ENCODE measurements around the gene BNC2.

DNA sequence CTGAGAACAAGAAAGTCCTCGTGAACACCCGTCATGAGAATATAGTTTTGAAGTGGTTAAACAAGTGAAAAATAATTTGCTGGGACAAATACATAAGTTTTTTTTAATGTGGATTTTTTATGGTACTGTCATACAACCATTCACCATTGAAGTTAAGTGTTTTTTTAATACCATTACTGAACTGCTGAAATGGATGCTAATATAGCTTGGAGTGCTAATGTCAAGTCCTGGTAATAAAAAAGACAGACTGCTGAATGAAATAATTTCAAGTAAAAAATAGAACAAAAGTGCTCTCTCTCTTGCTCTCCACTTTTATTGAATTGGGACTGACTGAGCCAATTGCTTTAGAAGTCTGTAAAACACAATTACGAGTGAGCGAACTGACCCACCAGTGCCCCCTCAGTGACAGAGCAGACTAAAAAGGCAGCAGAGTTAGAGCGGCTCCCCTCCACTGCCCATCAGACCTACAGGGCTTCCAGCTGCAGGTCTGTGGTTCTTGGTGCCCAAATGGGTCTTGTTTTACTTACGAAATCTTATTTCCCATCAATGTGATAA lies 442.5 kb downstream of the BNC2 start:
- TF ChIP-seq EZH2 (IDR thresholded peaks at IDR 0.05; ENCODE audit: insufficient read depth, poor library complexity, severe bottlenecking) (no peak), EZH2phosphoT487 (IDR thresholded peaks at IDR 0.05; ENCODE audit: insufficient read depth, low read depth) (no peak)

All from GM23248 (cell line).